GM21381 (cell line): ENCODE results near the gene AP1S2.
"Not testable (repeated sequence)": the region's sequence is repeated elsewhere in the genome, so short reads cannot be mapped to it uniquely, and the experiment has no call there.

Experiments
- ATAC-seq: cut with Tn5 transposase; IDR thresholded peaks from one replicate; pipeline ENCODE4 v1.9.1; 2021; ENCODE audit warnings: mild to moderate bottlenecking, moderate library complexity; ENCODE audit not compliant: unreplicated experiment

The AP1S2 gene

DNA sequence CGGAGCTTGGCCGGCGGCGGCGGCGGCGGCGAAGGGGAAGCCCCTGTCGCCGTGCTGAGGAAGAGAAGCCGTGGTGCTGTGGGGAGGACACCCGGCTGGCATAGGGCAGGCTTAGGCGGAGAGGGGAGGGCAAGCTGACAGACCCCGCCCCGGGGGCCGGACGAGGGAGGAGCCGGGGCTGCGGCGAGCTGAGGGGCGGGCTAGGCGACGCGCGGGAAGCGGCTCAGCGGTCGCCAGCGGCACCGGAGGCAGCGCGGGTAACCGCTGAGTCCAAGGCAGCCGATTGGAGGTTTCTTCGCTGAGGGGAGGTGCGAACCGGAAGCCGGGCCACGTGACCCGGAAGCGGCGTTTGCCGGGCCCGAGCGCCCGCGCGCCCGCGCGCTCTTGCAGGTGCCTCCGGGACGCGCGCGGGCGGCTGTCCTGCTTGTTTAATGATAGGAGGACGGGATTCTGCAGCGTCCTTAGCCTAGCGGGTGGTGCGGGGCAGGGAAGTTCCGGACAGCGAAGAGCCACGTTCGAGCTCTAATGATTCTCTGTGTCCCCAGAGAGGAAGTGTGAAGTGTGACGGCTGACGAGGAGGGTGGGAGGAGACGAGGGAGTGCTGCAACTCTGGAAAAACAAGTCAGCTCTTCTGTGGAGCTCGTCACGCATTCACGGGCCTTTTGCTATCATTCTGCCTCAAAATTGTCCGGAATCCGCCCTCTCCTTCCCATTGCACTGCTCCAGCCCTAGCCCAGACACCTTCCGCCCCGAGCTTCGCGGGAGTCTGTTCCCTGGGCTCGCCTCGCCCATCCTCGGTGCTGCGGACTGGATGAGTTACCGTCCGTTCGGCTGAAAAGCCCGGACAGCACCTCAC lies at the start of gene AP1S2:
Gene AP1S2, minus strand, starts transcription at position 102 of the 856 bp plus-strand sequence. CDS start 2,289 bp downstream, outside the sequence.
- ATAC-seq, result peak; percentile 93

DNA sequence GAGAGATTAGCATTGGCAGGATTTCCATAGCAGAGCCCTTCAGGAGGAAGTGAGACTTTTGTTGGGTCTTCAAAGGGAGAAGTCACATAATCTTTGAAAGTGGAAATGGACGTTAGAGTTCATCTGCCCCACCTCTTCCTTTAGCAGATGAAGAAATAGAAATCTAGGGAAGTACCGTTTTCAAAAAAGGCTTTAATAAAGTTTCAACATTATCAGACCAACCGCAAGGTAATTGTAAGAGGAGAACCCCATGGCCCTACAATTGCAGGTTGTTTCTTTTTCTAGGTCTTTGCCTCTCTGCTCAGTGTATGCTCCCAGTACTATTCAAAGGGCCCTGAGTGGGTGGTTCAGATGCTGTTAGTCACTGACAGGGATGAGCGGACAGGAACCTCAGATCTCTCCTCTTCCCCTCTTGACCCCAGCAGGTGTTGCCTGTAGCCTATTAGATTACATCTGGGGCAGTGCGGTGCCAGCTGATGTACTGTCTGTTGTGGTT lies 48.6 kb upstream of the AP1S2 start:
- ATAC-seq, result peak; percentile 87

DNA sequence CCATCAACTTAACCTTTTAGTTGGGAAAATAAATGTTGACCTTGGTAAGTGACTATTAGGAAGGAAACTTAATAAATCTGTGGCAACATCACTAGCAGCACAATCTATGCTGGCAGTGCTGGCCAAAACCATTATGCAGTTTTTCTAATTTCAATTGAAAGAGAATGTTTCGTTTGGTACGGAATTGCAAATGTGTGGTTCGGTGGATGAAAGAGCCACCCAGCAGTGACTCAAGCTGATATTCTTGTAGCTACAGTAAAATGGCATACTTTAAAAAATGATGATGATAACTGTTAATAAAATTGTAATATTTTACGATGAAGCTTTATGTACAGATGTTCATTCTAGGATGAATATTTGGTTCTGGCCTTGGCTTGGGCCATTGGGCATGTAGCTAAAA lies 40.7 kb upstream of the AP1S2 start:
- ATAC-seq, result no peak

- no peak for ATAC-seq
Measured at GRCh38 chrX:15894724-15895123, 40.1 kb upstream of the AP1S2 start.

- ATAC-seq, result no peak
Measured at GRCh38 chrX:15890463-15890862, 35.9 kb upstream of the AP1S2 start.

DNA sequence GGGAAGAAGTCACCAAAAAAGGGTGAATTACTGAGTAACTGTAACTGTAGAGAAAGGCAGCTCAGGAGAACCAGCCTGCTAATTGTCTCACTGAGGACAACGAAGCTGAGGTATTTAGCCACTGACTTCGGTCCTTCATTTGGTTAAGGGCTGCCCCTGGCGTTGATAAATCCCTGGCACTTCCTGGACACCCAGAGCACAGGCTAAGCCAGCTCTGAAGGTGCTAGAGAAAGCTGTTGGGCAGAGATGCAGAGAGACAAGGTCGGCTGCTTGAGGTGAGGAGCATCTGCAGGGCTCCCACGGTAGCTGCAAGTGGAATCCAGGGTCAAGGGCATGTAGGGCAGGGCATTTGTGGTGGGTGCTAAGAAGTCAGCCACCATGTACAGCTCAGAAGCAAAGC lies 33.4 kb upstream of the AP1S2 start:
- no peak for ATAC-seq

DNA sequence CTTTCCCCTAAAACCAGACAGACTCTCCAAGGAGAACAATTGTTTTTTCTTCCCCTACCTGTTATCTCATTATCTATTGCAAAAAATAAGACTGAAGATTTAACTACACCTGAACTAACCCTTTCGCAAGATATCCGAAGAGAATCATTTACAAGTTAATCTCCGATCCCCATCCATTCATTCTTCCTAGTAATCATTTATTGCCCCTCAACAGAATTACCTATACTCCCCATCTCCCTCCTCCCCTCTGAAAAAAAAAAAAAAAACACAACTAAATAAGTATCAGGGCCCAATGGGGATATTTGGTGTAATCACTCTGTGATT lies 28.9 kb upstream of the AP1S2 start:
- ATAC-seq, result no peak

DNA sequence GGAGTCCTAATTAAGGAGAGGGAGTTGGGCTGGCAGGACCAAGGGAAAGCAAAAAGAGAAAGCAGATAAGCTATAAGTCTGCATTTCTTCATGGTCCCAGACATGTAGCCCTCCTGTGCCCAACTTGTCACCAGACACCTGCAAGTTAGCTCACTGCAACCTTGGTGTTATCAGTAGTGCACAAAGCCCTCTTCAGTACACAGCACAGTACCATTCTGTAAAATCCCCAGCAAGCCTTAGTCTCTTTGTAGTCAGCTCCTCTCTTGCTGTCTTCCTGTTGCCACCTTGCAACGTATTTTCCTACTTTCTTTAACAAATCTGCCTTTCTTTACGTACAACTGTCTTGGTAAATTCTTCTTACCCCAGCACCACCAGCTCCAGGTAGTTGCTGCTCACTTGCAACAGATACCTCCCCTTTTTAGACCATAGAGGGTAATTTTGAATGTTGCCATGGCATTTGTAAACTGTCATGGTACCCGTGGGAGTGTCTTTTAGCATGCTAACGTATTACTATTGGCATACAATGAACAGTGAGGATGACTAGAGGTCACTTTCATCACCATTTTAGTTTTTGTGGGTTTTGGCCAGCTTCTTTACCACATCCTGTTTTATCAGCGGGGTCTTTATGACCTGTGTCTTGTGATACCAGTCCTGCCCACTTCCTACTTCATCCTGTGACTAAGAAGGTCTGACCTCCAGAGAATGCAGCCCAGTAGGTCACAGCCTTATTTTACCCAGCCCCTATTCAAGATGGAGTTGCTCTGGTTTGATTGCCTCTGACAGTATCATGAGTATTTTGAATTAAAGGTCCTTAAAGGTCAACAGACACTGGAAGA lies 28.3 kb upstream of the AP1S2 start:
- ATAC-seq, result peak; percentile 73

GRCh38 chrX:15881381-15881897 lies 26.8 kb upstream of the AP1S2 start:
- peak; percentile 45 for ATAC-seq

DNA sequence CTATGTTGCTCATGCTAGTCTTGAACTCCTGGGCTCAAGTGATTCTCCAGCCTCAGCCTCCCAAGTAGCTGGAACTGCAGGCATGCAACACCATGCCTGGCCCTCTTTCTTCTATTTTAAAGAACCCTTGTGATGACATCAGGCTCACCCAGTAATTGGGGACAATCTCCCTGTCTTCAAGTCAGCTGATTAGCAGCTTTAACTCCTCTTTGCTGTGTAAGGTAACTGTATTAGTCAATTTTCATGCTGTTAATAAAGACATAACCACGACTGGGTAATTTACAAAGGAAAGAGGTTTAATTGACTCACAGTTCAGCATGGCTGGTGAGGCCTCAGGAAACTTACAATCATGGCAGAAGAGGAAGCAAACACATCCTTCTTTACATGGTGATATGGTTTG lies 23.3 kb upstream of the AP1S2 start:
- not testable (repeated sequence) for ATAC-seq

DNA sequence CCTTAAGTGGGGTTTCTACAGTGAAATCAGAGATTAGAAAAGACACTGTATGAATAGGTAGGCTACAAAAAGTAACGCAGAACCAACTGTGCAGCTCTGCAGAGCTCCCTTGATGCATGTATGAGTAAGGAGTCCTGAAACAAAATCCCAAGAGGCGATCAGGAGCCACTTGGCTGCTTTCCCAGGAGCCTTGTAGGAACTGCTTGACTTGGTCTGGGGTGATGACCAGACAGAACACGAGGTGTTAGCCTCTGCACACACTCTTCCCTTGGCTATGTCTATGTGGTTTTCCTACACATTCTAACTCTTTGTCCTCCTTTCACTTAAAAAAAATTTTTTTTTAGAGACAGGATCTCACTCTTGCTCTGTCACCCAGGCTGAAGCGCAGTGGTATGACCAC lies 22.8 kb upstream of the AP1S2 start:
- no peak for ATAC-seq

DNA sequence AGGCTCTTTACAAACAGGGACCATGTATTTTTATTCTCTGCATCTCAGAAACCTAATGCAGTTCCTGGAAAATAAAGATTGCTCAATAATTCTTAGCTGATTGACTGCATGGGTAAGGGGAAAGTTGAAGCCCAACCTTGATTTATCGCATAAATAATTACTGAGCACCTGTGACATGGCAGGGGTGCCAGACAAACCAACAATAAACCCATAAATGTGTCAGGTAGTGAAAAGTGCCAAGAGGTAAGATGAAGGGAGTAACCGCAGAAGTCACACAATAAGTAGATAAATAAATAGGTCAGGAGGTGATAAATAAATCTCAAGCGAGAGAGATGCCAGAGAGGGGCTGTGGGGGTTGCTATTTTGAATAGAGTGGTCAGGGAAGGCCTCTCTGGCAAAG lies 20.1 kb upstream of the AP1S2 start:
- ATAC-seq, result no peak

GRCh38 chrX:15873566-15873965 lies 19.0 kb upstream of the AP1S2 start:
- ATAC-seq, result no peak

DNA sequence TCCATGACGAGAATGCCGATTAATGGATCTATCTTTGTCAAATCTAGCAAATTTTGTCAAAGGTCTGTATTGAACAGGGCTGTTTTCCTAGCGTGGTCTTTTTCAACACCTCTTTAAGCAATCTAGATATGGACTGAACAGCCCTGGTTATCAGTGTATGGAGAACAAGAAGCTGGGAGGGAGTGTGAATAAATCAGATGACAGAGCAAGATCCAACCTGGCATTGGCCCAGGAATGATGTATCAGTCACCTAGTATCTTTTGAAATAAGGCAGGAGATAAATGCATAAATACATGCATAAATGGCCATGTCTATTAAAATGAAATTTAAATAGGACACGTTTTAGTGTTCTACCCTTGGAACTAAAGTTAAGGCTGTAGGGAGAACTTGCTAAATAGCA lies 15.7 kb upstream of the AP1S2 start:
- no peak for ATAC-seq

DNA sequence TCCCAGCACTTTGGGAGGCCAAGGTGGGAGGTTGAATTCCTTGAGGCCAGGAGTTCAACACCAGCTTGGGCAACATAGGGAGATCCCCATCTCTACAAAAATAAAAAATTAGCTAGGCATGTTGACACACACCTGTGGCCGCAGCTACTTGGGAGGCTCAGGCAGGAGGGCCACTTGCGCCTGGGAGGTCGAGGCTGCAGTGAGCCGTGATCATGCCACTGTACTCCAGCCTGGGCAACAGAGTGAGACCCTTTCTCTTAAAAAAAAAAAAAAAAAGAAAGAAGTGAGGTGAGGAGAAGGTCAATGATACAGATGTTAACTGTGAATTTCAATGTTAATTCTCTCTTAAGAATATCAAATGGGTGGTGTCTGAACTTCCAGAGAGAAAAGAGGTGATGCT lies 15.1 kb upstream of the AP1S2 start:
- no peak for ATAC-seq

DNA sequence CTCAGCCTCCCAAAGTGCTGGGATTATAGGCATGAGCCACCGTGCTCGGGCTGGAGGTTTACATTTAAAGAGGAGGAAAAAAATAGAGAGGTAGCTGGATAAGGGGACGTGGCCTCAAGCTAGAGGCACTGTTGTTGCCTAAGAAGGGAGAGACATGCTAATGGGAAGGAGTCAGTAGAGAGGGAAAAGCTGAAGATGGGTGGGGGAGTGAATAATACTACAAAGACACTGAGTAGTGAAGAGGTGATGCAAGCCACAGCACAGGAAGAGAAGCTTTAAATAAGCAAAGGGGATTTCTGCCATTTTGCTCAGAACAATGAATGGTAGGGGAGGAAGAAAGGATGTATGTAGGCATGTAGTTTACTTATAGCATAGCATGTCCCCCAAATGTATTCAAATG lies 11.5 kb upstream of the AP1S2 start:
- no peak for ATAC-seq

DNA sequence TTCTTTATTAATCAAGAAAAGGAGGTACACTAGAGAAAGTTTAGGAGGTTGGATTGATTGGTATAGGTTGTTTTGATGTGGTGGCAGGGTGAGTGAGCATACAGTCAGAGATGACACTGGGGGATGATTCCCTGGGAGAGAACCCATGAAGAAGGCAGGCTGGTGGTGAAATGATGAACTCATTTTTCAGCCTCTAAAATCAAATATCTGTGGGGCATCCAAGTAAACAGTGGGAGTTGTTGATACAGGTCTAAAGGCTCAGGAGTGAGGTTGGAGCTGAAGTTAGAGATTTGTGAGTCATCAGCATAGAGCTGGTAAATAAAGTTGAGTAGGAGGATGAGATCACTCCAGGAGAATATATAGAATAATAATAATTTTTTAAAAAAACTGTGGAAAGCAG lies 10.0 kb upstream of the AP1S2 start:
- no peak for ATAC-seq

- ATAC-seq, result no peak
Measured at GRCh38 chrX:15864023-15864422, 9.4 kb upstream of the AP1S2 start.

GRCh38 chrX:15860921-15861320 lies 6.3 kb upstream of the AP1S2 start:
- no peak for ATAC-seq

GRCh38 chrX:15858051-15858450 lies 3.4 kb upstream of the AP1S2 start:
- ATAC-seq, result no peak

DNA sequence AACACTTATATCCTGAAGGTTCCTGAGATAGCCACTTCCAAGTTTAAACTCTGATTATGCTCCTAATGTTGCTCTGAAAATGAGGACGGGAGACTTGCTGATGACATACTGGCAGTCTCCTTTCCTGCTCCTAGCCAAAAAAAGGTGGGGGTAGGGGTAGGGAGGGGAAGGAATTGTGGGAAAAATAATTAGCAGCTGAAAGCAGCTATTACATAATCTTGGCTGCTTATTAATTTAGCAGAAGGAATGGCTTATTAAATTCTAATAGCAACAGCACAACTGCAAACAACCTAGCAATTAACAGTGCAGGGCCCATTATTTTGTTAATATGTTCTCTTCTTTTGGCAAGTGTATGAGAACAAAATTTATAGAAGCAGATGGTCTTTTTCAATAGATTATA lies 2.0 kb upstream of the AP1S2 start:
- no peak for ATAC-seq

DNA sequence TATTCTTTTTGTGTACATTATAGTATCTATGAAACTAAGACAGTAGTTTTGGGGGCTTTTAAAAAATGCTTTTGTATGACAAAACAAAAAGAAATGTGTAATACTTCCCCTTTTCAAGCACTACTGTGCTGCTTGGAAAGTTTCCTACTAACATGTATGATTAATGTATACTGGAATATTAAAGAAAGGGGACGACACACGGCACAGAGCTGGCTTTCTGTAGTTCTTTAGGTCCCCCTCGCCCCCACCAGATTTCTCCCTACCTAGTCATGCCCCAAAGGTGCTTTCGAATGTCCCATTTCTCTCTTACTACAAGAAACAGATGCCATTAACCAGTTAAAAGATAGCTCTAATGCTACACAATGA lies 1.6 kb upstream of the AP1S2 start:
- ATAC-seq, result no peak
